Measurements from ENCODE around the gene HPCA.

GRCh38 chr1:32933742-32934322 lies 47.5 kb downstream of the HPCA start:
- TF ChIP-seq, protein P1, sequence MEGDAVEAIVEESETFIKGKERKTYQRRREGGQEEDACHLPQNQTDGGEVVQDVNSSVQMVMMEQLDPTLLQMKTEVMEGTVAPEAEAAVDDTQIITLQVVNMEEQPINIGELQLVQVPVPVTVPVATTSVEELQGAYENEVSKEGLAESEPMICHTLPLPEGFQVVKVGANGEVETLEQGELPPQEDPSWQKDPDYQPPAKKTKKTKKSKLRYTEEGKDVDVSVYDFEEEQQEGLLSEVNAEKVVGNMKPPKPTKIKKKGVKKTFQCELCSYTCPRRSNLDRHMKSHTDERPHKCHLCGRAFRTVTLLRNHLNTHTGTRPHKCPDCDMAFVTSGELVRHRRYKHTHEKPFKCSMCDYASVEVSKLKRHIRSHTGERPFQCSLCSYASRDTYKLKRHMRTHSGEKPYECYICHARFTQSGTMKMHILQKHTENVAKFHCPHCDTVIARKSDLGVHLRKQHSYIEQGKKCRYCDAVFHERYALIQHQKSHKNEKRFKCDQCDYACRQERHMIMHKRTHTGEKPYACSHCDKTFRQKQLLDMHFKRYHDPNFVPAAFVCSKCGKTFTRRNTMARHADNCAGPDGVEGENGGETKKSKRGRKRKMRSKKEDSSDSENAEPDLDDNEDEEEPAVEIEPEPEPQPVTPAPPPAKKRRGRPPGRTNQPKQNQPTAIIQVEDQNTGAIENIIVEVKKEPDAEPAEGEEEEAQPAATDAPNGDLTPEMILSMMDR (IDR thresholded peaks at IDR 0.05) = peak in 1 of 6 experiments; percentile 11
- no peak for TF ChIP-seq POLR2A (IDR thresholded peaks at IDR 0.05)

All from esophagus squamous epithelium (tissue), 4 donors.